ENCODE data around the gene LRG1.

DNA sequence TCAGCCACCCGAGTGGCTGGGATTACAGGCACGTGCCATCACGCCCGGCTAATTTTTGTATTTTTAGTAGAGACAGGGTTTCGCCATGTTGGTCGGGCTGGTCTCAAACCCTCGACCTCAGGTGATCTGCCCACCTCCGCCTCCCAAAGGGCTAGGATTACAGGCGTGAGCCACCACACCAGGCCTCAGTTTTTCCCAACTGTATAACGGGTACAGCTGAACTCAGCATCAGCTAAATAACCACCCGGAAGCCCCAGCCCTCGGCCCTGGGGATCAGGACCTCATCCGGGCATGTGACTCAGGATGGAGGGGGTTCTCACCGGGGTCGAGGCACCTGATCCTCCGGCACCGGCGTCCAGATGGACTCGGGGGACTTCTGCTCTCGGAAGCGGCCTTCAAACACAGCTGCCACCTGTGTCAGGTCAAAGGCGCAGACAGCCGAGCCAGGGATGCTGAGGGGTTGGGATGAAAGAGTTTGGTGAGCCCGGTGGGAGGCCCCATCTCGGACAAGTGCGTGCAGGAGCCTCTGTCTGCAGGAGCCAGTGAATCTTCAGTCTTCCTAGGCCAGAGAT lies 10.7 kb upstream of the LRG1 start:
- TF ChIP-seq CTCF (IDR thresholded peaks at IDR 0.05) (no peak), POLR2A (IDR thresholded peaks at IDR 0.05) (no peak), POLR2AphosphoS5 (IDR thresholded peaks at IDR 0.05) (no peak)
